Smooth muscle cell (in vitro differentiated cells): ENCODE results near the gene VPS39. TPM values are rescaled to one million over a fixed set of nuclear protein-coding genes. Genes with fewer than 3 reads are reported as not detected.

Experiments used
- DNase-seq: peaks from one replicate; lab custom pipeline; 2025; ENCODE audit not compliant: unreplicated experiment; lab: John Stamatoyannopoulos, UW
- H2AFZ ChIP-seq: fragments of 200-600 bp; sonication (generic); 2 replicates; pipeline ENCODE4 v1.6.0; 2016; ENCODE audit warnings: antibody characterized with exemption, low read depth, mild to moderate bottlenecking
- H3F3A ChIP-seq: fragments of 200-600 bp; sonication (generic); 2 replicates; pipeline ENCODE4 v1.6.0; 2017; ENCODE audit warnings: antibody characterized with exemption, low read depth
- H3K27ac ChIP-seq: fragments of 200-600 bp; sonication (generic); 2 replicates; pipeline ENCODE4 v1.5.1; 2016; ENCODE audit warnings: low read depth, mild to moderate bottlenecking
- H3K27me3 ChIP-seq: fragments of 200-600 bp; sonication (generic); 2 replicates; pipeline ENCODE4 v1.6.1; 2016; ENCODE audit warnings: low read depth, mild to moderate bottlenecking
- H3K36me3 ChIP-seq: fragments of 200-600 bp; sonication (generic); 2 replicates; pipeline ENCODE4 v1.5.1; 2016; ENCODE audit warnings: low read depth
- H3K4me1 ChIP-seq: fragments of 200-600 bp; sonication (generic); 2 replicates; pipeline ENCODE4 v1.5.1; 2016; ENCODE audit warnings: low read depth
- H3K4me2 ChIP-seq: fragments of 200-600 bp; sonication (generic); 2 replicates; pipeline ENCODE4 v1.6.0; 2016; ENCODE audit warnings: mild to moderate bottlenecking
- H3K4me3 ChIP-seq: fragments of 200-600 bp; sonication (generic); 2 replicates; pipeline ENCODE4 v1.5.1; 2016; ENCODE audit warnings: mild to moderate bottlenecking
- H3K79me2 ChIP-seq: fragments of 200-600 bp; sonication (generic); 2 replicates; pipeline ENCODE4 v1.6.0; 2016; ENCODE audit warnings: low read depth, mild to moderate bottlenecking
- H3K9ac ChIP-seq: fragments of 200-600 bp; sonication (generic); 2 replicates; pipeline ENCODE4 v1.6.0; 2016; ENCODE audit warnings: low read depth
- H3K9me3 ChIP-seq: fragments of 200-600 bp; sonication (generic); replicated peaks from 2 replicates; pipeline ENCODE4 v1.5.1; 2016; ENCODE audit warnings: low read depth
- H4K20me1 ChIP-seq: fragments of 200-600 bp; sonication (generic); 2 replicates; pipeline ENCODE4 v1.6.0; 2016; ENCODE audit warnings: low read depth
- CTCF ChIP-seq: fragments of 200-600 bp; sonication (generic); IDR thresholded peaks from 2 replicates; pipeline ENCODE4 v1.5.1; 2017; ENCODE audit warnings: borderline replicate concordance, mild to moderate bottlenecking, antibody characterized with exemption; ENCODE audit not compliant: insufficient read depth, poor library complexity, severe bottlenecking
- WGBS: methylation state at CpG from one replicate; pipeline ENCODE4 v1.1.7; 2016; ENCODE audit warnings: low lambda C conversion rate; 5-methylcytosine and 5-hydroxymethylcytosine counted together
- polyA plus RNA-seq: library from polyadenylated mRNA; unstranded; fragments of >200 nt; fragmentation: Nextera tagmentation; extraction: Ambion mirVana; gene quantifications from 2 replicates; pipeline ENCODE4 v1.2.1, GENCODE V29; 2016
- total RNA-seq: library from RNA; depleted of rRNA; stranded (reverse); fragments of >200 nt; gene quantifications from 2 replicates; pipeline ENCODE4 v1.2.3, GENCODE V29; 2014

VPS39 gene
- total and polyA plus RNA-seq, 2 experiments from 2014 or later: 35.0 to 41.2 TPM

- no peak for DNase-seq
- Histone ChIP-seq H3K27me3 (no peaks in the 10 kb centered on the region), H4K20me1 (peaks cover 8% of the 10 kb centered on the region), H3F3A (peaks cover 2% of the 10 kb centered on the region), H3K4me3 (no peak overlapping the region), H2AFZ (no peak overlapping the region), H3K9ac (no peak overlapping the region), H3K27ac (no peak overlapping the region), H3K9me3 (no peaks in the 10 kb centered on the region), H3K4me1 (no peaks in the 10 kb centered on the region), H3K79me2 (no peaks in the 10 kb centered on the region), H3K36me3 (peaks cover 42% of the 10 kb centered on the region), H3K4me2 (no peak overlapping the region)
- 98% methylated on average over 2 of the region's 2 CpGs for WGBS
- TF ChIP-seq CTCF: no peak
These were observed 9.5 kb upstream of the VPS39 start for GRCh38 chr15:42217568-42217967.

- no peak overlapping the region for H3K4me2 ChIP-seq
- H3K9ac ChIP-seq: no peak overlapping the region
- no peaks in the 10 kb centered on the region for H3K79me2 ChIP-seq
- H3K4me1 ChIP-seq: no peaks in the 10 kb centered on the region
- DNase-seq: no peak
- no peaks in the 10 kb centered on the region for H3K9me3 ChIP-seq
- no peak for TF ChIP-seq CTCF
- H3K27ac ChIP-seq: no peak overlapping the region
- H4K20me1 ChIP-seq: peaks cover 8% of the 10 kb centered on the region
- WGBS: 97% methylated on average over 4 of the region's 4 CpGs
- H3K36me3 ChIP-seq: peaks cover 49% of the 10 kb centered on the region
- no peak overlapping the region for H3K4me3 ChIP-seq
- peaks cover 9% of the 10 kb centered on the region for H3F3A ChIP-seq
- no peaks in the 10 kb centered on the region for H3K27me3 ChIP-seq
- no peak overlapping the region for H2AFZ ChIP-seq
These were observed 8.1 kb upstream of the VPS39 start for GRCh38 chr15:42215913-42216829.

GRCh38 chr15:42214600-42214999 is 6.5 kb upstream of the VPS39 start:
- no peak for TF ChIP-seq CTCF
- Histone ChIP-seq H2AFZ (no peak overlapping the region), H3K4me2 (no peak overlapping the region), H4K20me1 (peaks cover 8% of the 10 kb centered on the region), H3K27ac (no peak overlapping the region), H3K79me2 (no peaks in the 10 kb centered on the region), H3F3A (peaks cover 18% of the 10 kb centered on the region), H3K4me3 (no peak overlapping the region), H3K4me1 (no peaks in the 10 kb centered on the region), H3K27me3 (no peaks in the 10 kb centered on the region), H3K9me3 (no peaks in the 10 kb centered on the region), H3K9ac (no peak overlapping the region), H3K36me3 (peaks cover 53% of the 10 kb centered on the region)
- 97% methylated on average over 1 of the region's 1 CpG for WGBS
- DNase-seq: no peak

- TF ChIP-seq CTCF: no peak
- Histone ChIP-seq H3K27me3 (no peaks in the 10 kb centered on the region), H3K9ac (no peak overlapping the region), H3K36me3 (peaks cover 43% of the 10 kb centered on the region), H3K4me1 (peaks cover 2% of the 10 kb centered on the region), H4K20me1 (peaks cover 8% of the 10 kb centered on the region), H2AFZ (no peak overlapping the region), H3F3A (peaks cover 28% of the 10 kb centered on the region), H3K4me2 (no peak overlapping the region), H3K4me3 (no peak overlapping the region), H3K79me2 (no peaks in the 10 kb centered on the region), H3K9me3 (no peaks in the 10 kb centered on the region), H3K27ac (no peak overlapping the region)
- DNase-seq: no peak
These were observed 5.4 kb upstream of the VPS39 start for GRCh38 chr15:42213511-42213910.
